K562 (cell line): ENCODE data around the gene PPA1. TPM values are rescaled to one million over a fixed set of nuclear protein-coding genes. Genes with fewer than 3 reads are reported as not detected.

ENCODE experiments used
- ATAC-seq: fragments of 200-7000 bp; cut with Tn5 transposase; 3 replicates; pipeline ENCODE4 v1.9.1; 2020; ENCODE audit warnings: moderate library complexity
- BruUV-seq: library from RNA; stranded (reverse); fragments of 400-500 nt; replicated peaks from 2 replicates; lab custom pipeline; 2021; lab: Mats Ljungman, UMichigan
- CTCF ChIA-PET: fragments of 300-600 bp; formaldehyde crosslinking; extraction: SDS; loops from one replicate; lab custom pipeline; 2021; ENCODE audit warnings: low intra/inter-chr PET ratio; lab: Yijun Ruan, JAX
- POLR2A ChIA-PET: fragments of 300-600, 350-650 bp; sonication (Branson Sonifier 250); formaldehyde crosslinking; extraction: SDS; loops from one replicate; lab custom pipeline; 2021; ENCODE audit warnings: antibody characterized with exemption, inconsistent platforms; lab: Yijun Ruan, JAX
- DNase-seq, 4 experiments: peaks; one replicate each; pipeline versions ENCODE4 v3.0.0 to v3.0.0-alpha.2; 2011 to 2018; ENCODE audit warnings: low spot score in 3 of 4, mixed read lengths in 3 of 4; ENCODE audit errors: extremely low read depth in 1 of 4
- FAIRE-seq: peaks from 2 replicates; lab custom pipeline; 2011; peaks lifted over from hg19 to GRCh38; lab: Jason Lieb, UNC
- H2AFZ ChIP-seq: 2 replicates; pipeline ENCODE4 v1.6.0; 2011; ENCODE audit warnings: low read depth, low read length, control low read depth, inconsistent platforms
- H3K27ac ChIP-seq: fragments of 200-600 bp; 3 replicates; pipeline ENCODE4 v1.8.0; 2011; ENCODE audit warnings: low read depth, mild to moderate bottlenecking, control low read depth, inconsistent platforms, low read length, moderate library complexity, mixed read lengths; ENCODE audit errors: extremely low read depth
- H3K27me3 ChIP-seq, 2 experiments: fragments of 300-600 bp in 1 of 2; 2 replicates in 1 of 2; 3 replicates in 1 of 2; pipeline versions ENCODE4 v1.6.0 to v1.8.0; 2011; ENCODE audit warnings: inconsistent platforms in 2 of 2, low read length in 2 of 2, mild to moderate bottlenecking in 1 of 2, mixed read lengths in 1 of 2, moderate library complexity in 1 of 2; ENCODE audit not compliant: control insufficient read depth in 2 of 2, insufficient read depth in 2 of 2
- H3K36me3 ChIP-seq: fragments of 300-600 bp; 3 replicates; pipeline ENCODE4 v1.8.0; 2011; ENCODE audit warnings: mild to moderate bottlenecking, low read length, inconsistent platforms; ENCODE audit not compliant: control insufficient read depth, insufficient read depth
- H3K4me1 ChIP-seq, 2 experiments: fragments of 200-600 bp in 1 of 2; replicated peaks in 1 of 2; 2 replicates in 1 of 2; 3 replicates in 1 of 2; pipeline versions ENCODE4 v1.5.1 to v1.8.0; 2011; ENCODE audit warnings: inconsistent platforms in 2 of 2, low read length in 2 of 2, mild to moderate bottlenecking in 1 of 2, mixed read lengths in 1 of 2, moderate library complexity in 1 of 2; ENCODE audit not compliant: control insufficient read depth in 2 of 2, insufficient read depth in 2 of 2
- H3K4me2 ChIP-seq: 2 replicates; pipeline ENCODE4 v1.6.1; 2011; ENCODE audit warnings: low read length, control low read depth, inconsistent platforms, mixed read lengths; ENCODE audit not compliant: insufficient read depth
- H3K4me3 ChIP-seq: fragments of 200-600 bp; sonication (generic), shearing (Covaris generic); 2 replicates; pipeline ENCODE4 v1.5.1; 2016; ENCODE audit warnings: control low read depth, inconsistent platforms
- H3K79me2 ChIP-seq: fragments of 200-600 bp; 3 replicates; pipeline ENCODE4 v1.8.0; 2011; ENCODE audit warnings: low read length, inconsistent platforms; ENCODE audit not compliant: control insufficient read depth, insufficient read depth
- H3K9ac ChIP-seq, 2 experiments: 2 replicates each; pipeline versions ENCODE4 v1.6.0 to v1.6.1; 2011; ENCODE audit warnings: low read depth in 2 of 2, low read length in 2 of 2, control low read depth in 1 of 2, inconsistent platforms in 1 of 2, mild to moderate bottlenecking in 1 of 2, mixed read lengths in 1 of 2; ENCODE audit not compliant: insufficient read depth in 1 of 2
- H3K9me1 ChIP-seq: one replicate; pipeline ENCODE4 v1.6.0; 2011; ENCODE audit warnings: inconsistent platforms, mild to moderate bottlenecking, low read length, moderate library complexity; ENCODE audit not compliant: control insufficient read depth, insufficient read depth
- H3K9me3 ChIP-seq: replicated peaks from 2 replicates; pipeline ENCODE4 v1.5.1; 2011; ENCODE audit warnings: low read depth, low read length, inconsistent platforms; ENCODE audit not compliant: control insufficient read depth, insufficient read depth
- H4K20me1 ChIP-seq: replicated peaks from 2 replicates; pipeline ENCODE4 v1.6.1; 2011; ENCODE audit warnings: low read length, inconsistent platforms, mixed read lengths; ENCODE audit not compliant: control insufficient read depth, insufficient read depth
- ATF6 ChIP-seq: sonication (generic); formaldehyde crosslinking; IDR thresholded peaks from 2 replicates; pipeline ENCODE4 v1.4.0; 2020; ENCODE audit warnings: mild to moderate bottlenecking, missing genetic modification reagents
- CHD1 ChIP-seq: fragments of 200-600 bp; sonication (generic); IDR thresholded peaks from one replicate; pipeline ENCODE4 v1.6.1; 2012; ENCODE audit warnings: mild to moderate bottlenecking, moderate library complexity, low read length, inconsistent platforms
- NFIX ChIP-seq: fragments of 250-450 bp; sonication (Bioruptor Pico); IDR thresholded peaks from 2 replicates; pipeline ENCODE4 v1.4.0; 2020; ENCODE audit warnings: low read depth, mild to moderate bottlenecking, moderate library complexity
- NKRF ChIP-seq: fragments of 450-650 bp; IDR thresholded peaks from 2 replicates; pipeline ENCODE4 v1.6.1; 2016; ENCODE audit warnings: borderline replicate concordance
- TAF7 ChIP-seq: fragments of 450-650 bp; IDR thresholded peaks from 2 replicates; pipeline ENCODE4 v1.6.1; 2016; ENCODE audit warnings: missing genetic modification characterization, missing compliant biosample characterization
- TEAD4 ChIP-seq, 2 experiments: sonication (generic) in 1 of 2; formaldehyde crosslinking in 1 of 2; IDR thresholded peaks; 2 replicates each; pipeline versions ENCODE4 v1.6.1 to v1.8.0; 2012 to 2022; ENCODE audit warnings: borderline replicate concordance in 1 of 2, inconsistent platforms in 1 of 2, low read length in 1 of 2, mild to moderate bottlenecking in 1 of 2, missing genetic modification reagents in 1 of 2
- WGBS: fragments of 100-300 bp; shearing (Covaris generic); methylation state at CpG from one replicate; pipeline ENCODE4 v1.1.6; 2016; ENCODE audit warnings: low coverage, mixed read lengths; ENCODE audit not compliant: insufficient coverage; ENCODE audit errors: missing lambda C conversion rate; 5-methylcytosine and 5-hydroxymethylcytosine counted together
- in situ Hi-C: fragments of 300-500 bp; cut with MboI; formaldehyde crosslinking; loops from 4 replicates; pipeline ENCODE4 v1.15.0; 2018; ENCODE audit warnings: inconsistent platforms, mixed read lengths
- intact Hi-C: fragments of 100-400 bp; cut with micrococcal nuclease; formaldehyde crosslinking; loops from 2 replicates; pipeline ENCODE4 v1.14.2; 2022
- polyA plus RNA-seq, 8 experiments: library from polyadenylated mRNA; depleted of rRNA in 4 of 8; stranded (reverse) in 5 of 8; unstranded in 3 of 8; fragments of >200 nt; fragmentation: Nextera tagmentation in 2 of 8; fragmentation: Illumina TruSeq in 1 of 8; extraction: Ambion mirVana in 2 of 8; extraction: Trizol in 1 of 8; gene quantifications; 2 replicates each; pipeline versions ENCODE4 v1.2.1 to v1.2.3, GENCODE V29; 2011 to 2014; ENCODE audit warnings: inconsistent platforms in 1 of 8, missing spikeins in 1 of 8
- total RNA-seq, 7 experiments: library from RNA; depleted of rRNA in 6 of 7; stranded (reverse); fragments of >200 nt in 6 of 7; fragmentation: Illumina TruSeq in 2 of 7; extraction: Trizol in 2 of 7; gene quantifications; 2 replicates each; pipeline versions ENCODE4 v1.2.1 to v1.2.3, GENCODE V29; 2011 to 2021; ENCODE audit warnings: low replicate concordance in 1 of 7
- TF ChIP-seq, protein P1 (sequence below): sonication (generic); formaldehyde crosslinking; IDR thresholded peaks from 2 replicates; pipeline ENCODE4 v1.8.0; 2022; ENCODE audit warnings: missing genetic modification reagents, mild to moderate bottlenecking, borderline replicate concordance
- TF ChIP-seq, protein P2 (sequence below): fragments of 450-650 bp; formaldehyde crosslinking; IDR thresholded peaks from 2 replicates; pipeline ENCODE4 v1.4.0; 2020; ENCODE audit warnings: mild to moderate bottlenecking, moderate library complexity
- TF ChIP-seq, protein P3 (sequence below), 3 experiments: fragments of 200-800 bp in 1 of 3; sonication (Bioruptor generic) in 1 of 3; sonication (generic) in 1 of 3; formaldehyde crosslinking in 1 of 3; IDR thresholded peaks; 2 replicates each; pipeline versions ENCODE4 v1.6.1 to v1.8.0; 2016 to 2022; ENCODE audit warnings: mild to moderate bottlenecking in 2 of 3, missing compliant biosample characterization in 2 of 3, missing genetic modification characterization in 2 of 3, missing genetic modification reagents in 1 of 3

PPA1 gene
- total and polyA plus RNA-seq, 9 of the 15 experiments (the other 6 are each of a cell fraction or from before 2014, with no cell fraction given) = 301 to 635 (median 471) TPM

DNA sequence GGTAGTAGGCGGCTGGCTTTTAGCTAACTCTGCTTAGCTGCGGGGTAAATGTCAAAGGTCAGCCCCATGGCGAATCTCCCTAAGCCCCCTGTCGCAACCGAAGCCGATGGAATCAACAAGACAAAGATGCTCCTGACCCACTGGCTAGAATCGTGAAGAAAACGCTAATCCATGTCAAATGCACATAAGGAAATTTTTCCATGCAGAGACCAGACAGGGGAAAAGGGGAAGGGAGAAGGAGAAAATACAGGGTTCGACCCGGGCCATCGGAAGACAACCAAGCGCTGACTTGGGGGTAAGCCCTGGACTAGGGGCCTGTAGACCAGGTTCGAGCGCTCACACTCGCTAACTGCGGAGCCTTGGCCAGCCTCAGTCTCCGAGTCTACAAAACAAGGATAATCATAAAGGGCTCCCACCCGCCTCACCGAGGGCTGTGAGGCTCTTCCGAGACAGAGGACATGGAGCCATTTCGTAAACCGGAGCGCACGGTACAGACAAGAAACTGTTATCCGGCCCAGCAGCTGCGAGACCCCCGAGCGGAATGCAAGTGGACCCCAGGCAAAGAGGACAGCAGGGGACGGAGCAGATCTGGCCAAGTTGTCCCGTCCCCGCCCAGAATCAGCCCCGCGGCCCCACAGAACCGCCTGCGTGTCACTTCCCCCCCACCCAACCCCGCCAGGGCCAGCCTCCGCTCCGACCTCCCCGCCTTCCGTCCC, 63.4 kb downstream of the PPA1 start:
- ChIA-PET CTCF (no interaction called here), POLR2A (interaction anchor here (0.6 to 2.7 kb wide), 23 partner anchors 9 to 1958 kb away, joined by 3 to 15 read pairs (median 4); partner anchors contain the start of gene PPA1)
- Histone ChIP-seq H3K79me2 (peaks cover 61% of the 10 kb centered on the region), H3K27ac (peak overlapping the region; percentile 92), H3K9me1 (peaks cover 3% of the 10 kb centered on the region), H2AFZ (peak overlapping the region; percentile 99), H3K9me3 (peaks cover 3% of the 10 kb centered on the region; the same call in 1 of the 2 replicates), H3K4me1 (peaks cover 2 to 12% of the 10 kb centered on the region in 2 experiments; a peak in 4 of 5 replicates), H3K9ac (peak overlapping the region; percentile 94 to 99), H3K4me2 (peak overlapping the region; percentile 90), H3K27me3 (no peaks in the 10 kb centered on the region), H3K4me3 (peak overlapping the region; percentile 86), H4K20me1 (peaks cover 36% of the 10 kb centered on the region), H3K36me3 (peaks cover 31% of the 10 kb centered on the region)
- DNase-seq (peak in 2 of 4 experiments; percentile 40 to 42), ATAC-seq (peak; percentile 48), FAIRE-seq (peak; percentile 58)
- in situ Hi-C loops (no loop called here), intact Hi-C loops (no loop called here)
- no TSS peak for BruUV-seq
- WGBS = under 1% methylated on average over 33 of the region's 40 CpGs
- TF ChIP-seq, protein P1, sequence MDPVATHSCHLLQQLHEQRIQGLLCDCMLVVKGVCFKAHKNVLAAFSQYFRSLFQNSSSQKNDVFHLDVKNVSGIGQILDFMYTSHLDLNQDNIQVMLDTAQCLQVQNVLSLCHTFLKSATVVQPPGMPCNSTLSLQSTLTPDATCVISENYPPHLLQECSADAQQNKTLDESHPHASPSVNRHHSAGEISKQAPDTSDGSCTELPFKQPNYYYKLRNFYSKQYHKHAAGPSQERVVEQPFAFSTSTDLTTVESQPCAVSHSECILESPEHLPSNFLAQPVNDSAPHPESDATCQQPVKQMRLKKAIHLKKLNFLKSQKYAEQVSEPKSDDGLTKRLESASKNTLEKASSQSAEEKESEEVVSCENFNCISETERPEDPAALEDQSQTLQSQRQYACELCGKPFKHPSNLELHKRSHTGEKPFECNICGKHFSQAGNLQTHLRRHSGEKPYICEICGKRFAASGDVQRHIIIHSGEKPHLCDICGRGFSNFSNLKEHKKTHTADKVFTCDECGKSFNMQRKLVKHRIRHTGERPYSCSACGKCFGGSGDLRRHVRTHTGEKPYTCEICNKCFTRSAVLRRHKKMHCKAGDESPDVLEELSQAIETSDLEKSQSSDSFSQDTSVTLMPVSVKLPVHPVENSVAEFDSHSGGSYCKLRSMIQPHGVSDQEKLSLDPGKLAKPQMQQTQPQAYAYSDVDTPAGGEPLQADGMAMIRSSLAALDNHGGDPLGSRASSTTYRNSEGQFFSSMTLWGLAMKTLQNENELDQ = 0 out of 2 replicates have a peak, but pooled peaks have one; percentile 22
- TF ChIP-seq NFIX (no peak), TEAD4 (IDR thresholded peaks at IDR 0.05; ENCODE audit: low read length) (no peak), TEAD4 (CRISPR knock-in tag; IDR thresholded peaks at IDR 0.05; ENCODE audit: borderline replicate concordance) (no peak), ATF6 (peak; percentile 88; the same call in 1 of the 2 replicates), NKRF (peak; percentile 16; the same call in 1 of the 2 replicates), CHD1 (peak; percentile 79), TAF7 (0 out of 2 replicates have a peak, but pooled peaks have one; percentile 29)
- TF ChIP-seq, protein P2, sequence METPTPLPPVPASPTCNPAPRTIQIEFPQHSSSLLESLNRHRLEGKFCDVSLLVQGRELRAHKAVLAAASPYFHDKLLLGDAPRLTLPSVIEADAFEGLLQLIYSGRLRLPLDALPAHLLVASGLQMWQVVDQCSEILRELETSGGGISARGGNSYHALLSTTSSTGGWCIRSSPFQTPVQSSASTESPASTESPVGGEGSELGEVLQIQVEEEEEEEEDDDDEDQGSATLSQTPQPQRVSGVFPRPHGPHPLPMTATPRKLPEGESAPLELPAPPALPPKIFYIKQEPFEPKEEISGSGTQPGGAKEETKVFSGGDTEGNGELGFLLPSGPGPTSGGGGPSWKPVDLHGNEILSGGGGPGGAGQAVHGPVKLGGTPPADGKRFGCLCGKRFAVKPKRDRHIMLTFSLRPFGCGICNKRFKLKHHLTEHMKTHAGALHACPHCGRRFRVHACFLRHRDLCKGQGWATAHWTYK = 0 out of 2 replicates have a peak, but pooled peaks have one; percentile 43
- TF ChIP-seq, protein P3, sequence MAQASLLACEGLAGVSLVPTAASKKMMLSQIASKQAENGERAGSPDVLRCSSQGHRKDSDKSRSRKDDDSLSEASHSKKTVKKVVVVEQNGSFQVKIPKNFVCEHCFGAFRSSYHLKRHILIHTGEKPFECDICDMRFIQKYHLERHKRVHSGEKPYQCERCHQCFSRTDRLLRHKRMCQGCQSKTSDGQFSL (CRISPR knock-in tag; IDR thresholded peaks at IDR 0.05) = no peak
- TF ChIP-seq, protein P3 (tag; IDR thresholded peaks at IDR 0.05) = peak in 1 of 2 experiments; percentile 92; a peak in 2 of 4 replicates
